B cell (primary cell): ENCODE measurements around the gene FSCN2. TPM values are rescaled to one million over a fixed set of nuclear protein-coding genes. Genes with fewer than 3 reads are reported as not detected.

Source experiments
- ATAC-seq: fragments of 200-7000 bp; cut with Tn5 transposase; one replicate; pipeline ENCODE4 v1.10.0; 2021; ENCODE audit warnings: low read depth, mild to moderate bottlenecking, moderate number of reproducible peaks, moderate library complexity
- CTCF ChIA-PET: fragments of 350-600 bp; sonication (Branson Sonifier 250); formaldehyde crosslinking; loops from one replicate; lab custom pipeline; 2021; ENCODE audit warnings: antibody characterized with exemption, inconsistent platforms; lab: Charles Lee
- POLR2A ChIA-PET: fragments of 350-600 bp; sonication (Branson Sonifier 250); formaldehyde crosslinking; loops from one replicate; lab custom pipeline; 2021; ENCODE audit warnings: antibody characterized with exemption; lab: Charles Lee
- DNase-seq: peaks from one replicate; pipeline ENCODE4 v3.0.0; 2013
- H2AFZ ChIP-seq: 2 replicates; pipeline ENCODE4 v1.6.1; 2012; ENCODE audit warnings: mild to moderate bottlenecking, low read depth, low read length; ENCODE audit not compliant: insufficient read depth, poor library complexity, severe bottlenecking
- H3K27ac ChIP-seq, 2 donors: 1 replicate in 1 of 2; 2 replicates in 1 of 2; pipeline ENCODE4 v1.5.1; 2012 to 2013; ENCODE audit warnings: low read length in 2 of 2, mild to moderate bottlenecking in 2 of 2, moderate library complexity in 1 of 2
- H3K27me3 ChIP-seq, 4 experiments: fragments of 200-600 bp in 1 of 4; sonication (generic) in 1 of 4; replicated peaks in 1 of 4; 1 replicate in 2 of 4; 2 replicates in 2 of 4; pipeline versions ENCODE4 v1.6.1 to v1.7.0; 2013 to 2016; ENCODE audit warnings: low read length in 3 of 4, mild to moderate bottlenecking in 2 of 4, mixed read lengths in 1 of 4, moderate library complexity in 1 of 4; ENCODE audit not compliant: insufficient read depth in 4 of 4, control insufficient read depth in 3 of 4; ENCODE audit errors: control extremely low read depth in 1 of 4
- H3K36me3 ChIP-seq, 2 experiments: replicated peaks in 1 of 2; 1 replicate in 1 of 2; 2 replicates in 1 of 2; pipeline versions ENCODE4 v1.6.1 to v1.7.1; 2013; ENCODE audit warnings: low read length in 1 of 2; ENCODE audit not compliant: insufficient read depth in 2 of 2, control insufficient read depth in 1 of 2; ENCODE audit errors: control extremely low read depth in 1 of 2, extremely low read depth in 1 of 2
- H3K4me1 ChIP-seq, 2 donors: fragments of 200-600 bp in 1 of 2; sonication (generic) in 1 of 2; 1 replicate in 1 of 2; 2 replicates in 1 of 2; pipeline versions ENCODE4 v1.5.1 to v1.6.1; 2013 to 2017; ENCODE audit warnings: low read length in 2 of 2; ENCODE audit not compliant: control insufficient read depth in 2 of 2, insufficient read depth in 2 of 2
- H3K4me2 ChIP-seq: replicated peaks from 2 replicates; pipeline ENCODE3; 2012; ENCODE audit warnings: mild to moderate bottlenecking, low read depth, low read length; ENCODE audit not compliant: poor library complexity, severe bottlenecking
- H3K4me3 ChIP-seq, 5 experiments: fragments of 200-600 bp in 1 of 5; sonication (generic) in 1 of 5; 1 replicate in 3 of 5; 2 replicates in 2 of 5; pipeline versions ENCODE4 v1.5.1 to v1.7.0; 2011 to 2016; ENCODE audit warnings: low read length in 4 of 5, mild to moderate bottlenecking in 4 of 5, low read depth in 2 of 5, control low read depth in 1 of 5, moderate library complexity in 1 of 5; ENCODE audit not compliant: insufficient read depth in 1 of 5; ENCODE audit errors: control extremely low read depth in 1 of 5, extremely low read depth in 1 of 5
- H3K79me2 ChIP-seq: fragments of 200-600 bp; sonication (generic); one replicate; pipeline ENCODE4 v1.6.0; 2016; ENCODE audit warnings: low read length; ENCODE audit not compliant: control insufficient read depth, insufficient read depth
- H3K9ac ChIP-seq: fragments of 200-600 bp; sonication (generic); 2 replicates; pipeline ENCODE4 v1.6.1; 2017; ENCODE audit warnings: mild to moderate bottlenecking, low read length, moderate library complexity
- H3K9me3 ChIP-seq, 3 donors: one replicate each; pipeline versions ENCODE4 v1.6.1 to v1.7.1; 2013; ENCODE audit warnings: low read length in 2 of 3; ENCODE audit not compliant: control insufficient read depth in 2 of 3, insufficient read depth in 1 of 3; ENCODE audit errors: control extremely low read depth in 1 of 3
- H4K20me1 ChIP-seq: 2 replicates; pipeline ENCODE4 v1.6.0; 2012; ENCODE audit warnings: mild to moderate bottlenecking, low read length; ENCODE audit not compliant: insufficient read depth, control insufficient read depth, poor library complexity, severe bottlenecking
- H3K27ac Mint-ChIP-seq: one replicate; pipeline ENCODE4 v1.8.0; 2021; ENCODE audit warnings: mixed read lengths
- H3K27me3 Mint-ChIP-seq: one replicate; pipeline ENCODE4 v1.8.0; 2021; ENCODE audit warnings: mixed read lengths
- H3K4me1 Mint-ChIP-seq: one replicate; pipeline ENCODE4 v1.8.0; 2021; ENCODE audit warnings: mixed read lengths
- H3K4me3 Mint-ChIP-seq: one replicate; pipeline ENCODE4 v1.8.0; 2021; ENCODE audit warnings: mixed read lengths
- H3K9me3 Mint-ChIP-seq: one replicate; pipeline ENCODE4 v1.8.0; 2022; ENCODE audit warnings: mixed read lengths; ENCODE audit not compliant: insufficient read depth
- EZH2 ChIP-seq: IDR thresholded peaks from 2 replicates; pipeline ENCODE4 v1.6.1; 2012; ENCODE audit warnings: borderline replicate concordance, low read depth, mild to moderate bottlenecking, moderate library complexity, low read length; ENCODE audit not compliant: insufficient read depth, poor library complexity, severe bottlenecking
- WGBS: methylation state at CpG from one replicate; pipeline ENCODE4 v1.1.5; 2013; ENCODE audit warnings: missing lambda C conversion rate; ENCODE audit not compliant: insufficient coverage; 5-methylcytosine and 5-hydroxymethylcytosine counted together
- intact Hi-C: fragments of 100-400 bp; cut with micrococcal nuclease; formaldehyde crosslinking; loops from one replicate; pipeline ENCODE4 v1.10.0; 2022
- polyA plus RNA-seq: library from polyadenylated mRNA; depleted of rRNA; stranded (reverse); fragments of >200 nt; gene quantifications from 2 replicates; pipeline ENCODE4 v1.2.3, GENCODE V29; 2012
- total RNA-seq, 2 donors: library from RNA; stranded (reverse); fragments of 120-200 nt in 1 of 2; gene quantifications; 1 replicate in 1 of 2; 2 replicates in 1 of 2; pipeline versions ENCODE4 v1.2.3 to v1.2.4, GENCODE V29; 2013 to 2022
- TF ChIP-seq, protein P1 (sequence below): fragments of 200-600 bp; IDR thresholded peaks from one replicate; pipeline ENCODE4 v1.8.0; 2022; ENCODE audit warnings: antibody characterized with exemption, mild to moderate bottlenecking

Gene FSCN2
- total and polyA plus RNA-seq, 2 donors (not counting 1 experiment from before 2014, with no cell fraction given), result 6.3 to 12.0 TPM

DNA sequence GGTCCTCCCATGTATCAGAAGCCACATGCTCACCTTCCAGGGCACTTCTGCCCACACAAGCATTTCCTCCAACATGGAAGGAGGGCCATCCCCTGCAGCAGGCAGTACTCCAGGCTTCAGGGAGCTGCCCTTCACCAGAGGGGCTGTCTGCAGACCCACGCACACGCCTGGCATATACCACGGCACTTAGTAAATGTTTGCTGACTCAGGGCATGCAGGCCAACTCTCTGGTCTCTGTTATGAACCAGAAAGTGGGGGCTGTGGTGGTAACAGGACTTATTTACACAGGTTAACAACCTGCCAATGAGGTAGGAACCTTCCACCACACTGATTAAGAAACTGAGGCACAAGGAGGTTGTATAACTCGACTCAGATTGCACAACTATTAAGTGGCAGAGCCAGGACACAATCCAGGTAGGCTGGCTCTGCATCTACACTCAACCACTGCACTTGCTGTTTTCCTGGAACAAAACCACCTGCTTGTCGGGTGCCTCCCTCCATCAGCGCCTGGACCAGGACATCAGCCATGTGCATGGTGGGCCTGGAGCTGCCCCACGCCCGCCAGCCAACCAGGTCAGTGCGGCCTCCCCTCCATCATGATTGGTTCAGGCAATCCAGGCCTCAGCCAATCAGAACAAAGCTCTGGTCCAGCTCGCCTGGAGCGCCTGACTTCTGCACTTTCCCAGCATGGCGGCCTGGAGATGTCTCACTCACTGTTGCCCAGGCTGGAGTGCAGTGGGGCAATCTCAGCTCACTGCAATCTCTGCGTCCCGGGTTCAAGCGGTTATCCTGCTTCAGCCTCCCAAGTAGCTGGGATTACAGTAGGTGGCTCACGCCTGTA, 34.8 kb upstream of the FSCN2 start:
- no peak overlapping the region for H3K27ac Mint-ChIP-seq
- Histone ChIP-seq H3K4me1 (peaks cover 2 to 3% of the 10 kb centered on the region in 2 donors), H3K79me2 (no peaks in the 10 kb centered on the region), H3K27me3 (peaks cover 0 to 11% (median 5%) of the 10 kb centered on the region in 4 experiments), H3K9me3 (peaks cover 0 to 4% (median 0%) of the 10 kb centered on the region in 3 donors), H3K27ac (no peak overlapping the region), H3K4me3 (no peak overlapping the region), H2AFZ (no peak overlapping the region), H3K9ac (no peak overlapping the region), H3K4me2 (no peak overlapping the region), H3K36me3 (no peaks in the 10 kb centered on the region), H4K20me1 (no peaks in the 10 kb centered on the region)
- H3K4me3 Mint-ChIP-seq, result no peak overlapping the region
- ChIA-PET CTCF (interaction anchor here (1.2 kb wide), 1 partner anchor 202 kb away, joined by 3 read pairs; no protein-coding TSS in a partner anchor), POLR2A (no interaction called here)
- no peak for TF ChIP-seq EZH2
- TF ChIP-seq, protein P1, sequence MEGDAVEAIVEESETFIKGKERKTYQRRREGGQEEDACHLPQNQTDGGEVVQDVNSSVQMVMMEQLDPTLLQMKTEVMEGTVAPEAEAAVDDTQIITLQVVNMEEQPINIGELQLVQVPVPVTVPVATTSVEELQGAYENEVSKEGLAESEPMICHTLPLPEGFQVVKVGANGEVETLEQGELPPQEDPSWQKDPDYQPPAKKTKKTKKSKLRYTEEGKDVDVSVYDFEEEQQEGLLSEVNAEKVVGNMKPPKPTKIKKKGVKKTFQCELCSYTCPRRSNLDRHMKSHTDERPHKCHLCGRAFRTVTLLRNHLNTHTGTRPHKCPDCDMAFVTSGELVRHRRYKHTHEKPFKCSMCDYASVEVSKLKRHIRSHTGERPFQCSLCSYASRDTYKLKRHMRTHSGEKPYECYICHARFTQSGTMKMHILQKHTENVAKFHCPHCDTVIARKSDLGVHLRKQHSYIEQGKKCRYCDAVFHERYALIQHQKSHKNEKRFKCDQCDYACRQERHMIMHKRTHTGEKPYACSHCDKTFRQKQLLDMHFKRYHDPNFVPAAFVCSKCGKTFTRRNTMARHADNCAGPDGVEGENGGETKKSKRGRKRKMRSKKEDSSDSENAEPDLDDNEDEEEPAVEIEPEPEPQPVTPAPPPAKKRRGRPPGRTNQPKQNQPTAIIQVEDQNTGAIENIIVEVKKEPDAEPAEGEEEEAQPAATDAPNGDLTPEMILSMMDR, result no peak
- no peak for ATAC-seq
- no peaks in the 10 kb centered on the region for H3K4me1 Mint-ChIP-seq
- no peak for DNase-seq
- H3K9me3 Mint-ChIP-seq, result no peaks in the 10 kb centered on the region
- H3K27me3 Mint-ChIP-seq, result peaks cover 16% of the 10 kb centered on the region
- intact Hi-C loops, result no loop called here
- WGBS, result 94% methylated on average over 15 of the region's 16 CpGs
